Thymus (tissue), 14 donors: ENCODE measurements around the gene MTA3. TPM values are rescaled to one million over a fixed set of nuclear protein-coding genes. Genes with fewer than 3 reads are reported as not detected.

ENCODE experiments used
- DNase-seq, 9 donors: peaks; one replicate each; pipeline ENCODE4 v3.0.0-alpha.2; 2013; ENCODE audit warnings: low spot score in 9 of 9, low read depth in 6 of 9, missing footprints in 1 of 9
- H3K27ac ChIP-seq, 2 donors: one replicate each; pipeline ENCODE4 v1.5.1; 2013; ENCODE audit warnings: control low read depth in 1 of 2, low read depth in 1 of 2, low read length in 1 of 2, mild to moderate bottlenecking in 1 of 2, moderate library complexity in 1 of 2
- H3K27me3 ChIP-seq, 2 donors: one replicate each; pipeline ENCODE4 v1.5.1; 2013; ENCODE audit warnings: low read length in 1 of 2; ENCODE audit not compliant: control insufficient read depth in 2 of 2, insufficient read depth in 1 of 2
- H3K36me3 ChIP-seq, 2 donors: one replicate each; pipeline ENCODE4 v1.5.1; 2013; ENCODE audit warnings: low read length in 1 of 2, mild to moderate bottlenecking in 1 of 2, moderate library complexity in 1 of 2; ENCODE audit not compliant: control insufficient read depth in 2 of 2, insufficient read depth in 2 of 2
- H3K4me1 ChIP-seq, 2 donors: one replicate each; pipeline ENCODE4 v1.5.1; 2013; ENCODE audit warnings: low read length in 2 of 2; ENCODE audit not compliant: control insufficient read depth in 2 of 2, insufficient read depth in 2 of 2
- H3K4me3 ChIP-seq, 2 donors: one replicate each; pipeline ENCODE4 v1.5.1; 2013; ENCODE audit warnings: low read length in 2 of 2, control low read depth in 1 of 2, mild to moderate bottlenecking in 1 of 2
- H3K9me3 ChIP-seq, 2 donors: one replicate each; pipeline ENCODE4 v1.5.1; 2013; ENCODE audit warnings: low read length in 1 of 2, mild to moderate bottlenecking in 1 of 2; ENCODE audit not compliant: control insufficient read depth in 2 of 2, insufficient read depth in 1 of 2
- WGBS: extraction: QIAGEN DNeasy Blood & Tissue Kit; methylation state at CpG from one replicate; pipeline ENCODE4 v1.1.7; 2013; 5-methylcytosine and 5-hydroxymethylcytosine counted together
- long read RNA-seq, 10 donors: transcript quantifications; one replicate each; lab custom pipeline, GENCODE V29; 2026
- polyA plus RNA-seq: library from polyadenylated mRNA; stranded (reverse); fragments of 200-250 nt; gene quantifications from one replicate; pipeline ENCODE4 v1.2.3, GENCODE V29; 2013
- total RNA-seq: library from RNA; stranded (reverse); fragments of 120-200 nt; gene quantifications from one replicate; pipeline ENCODE4 v1.2.4, GENCODE V29; 2013
- donor health status: healthy.

MTA3 gene
- total RNA-seq, result 77.4 TPM
- polyA plus RNA-seq, result 64.9 TPM
- long read RNA-seq, donor 1, partial matches to known transcripts, result 0 of 5 reads
- long read RNA-seq, donor 1, other reads (novel, unspliced or antisense), result 0 of 5 reads
- long read RNA-seq, donor 2, transcript MTA3-215 (3 exons, 2,504 nt), result major isoform, 30 of 75 reads
- long read RNA-seq, donor 2, transcript MTA3-204 (14 exons, 2,041 nt), result minor isoform, 10 of 75 reads
- long read RNA-seq, donor 2, transcript MTA3-205 (14 exons, 2,202 nt), result minor isoform, 15 of 75 reads
- long read RNA-seq, donor 2, partial matches to known transcripts, result 12 of 75 reads
- long read RNA-seq, donor 2, other reads (novel, unspliced or antisense), result 7 of 75 reads
- long read RNA-seq, donor 3, transcript MTA3-215 (3 exons, 2,504 nt), result major isoform, 44 of 109 reads
- long read RNA-seq, donor 3, transcript MTA3-204 (14 exons, 2,041 nt), result minor isoform, 15 of 109 reads
- long read RNA-seq, donor 3, transcript MTA3-205 (14 exons, 2,202 nt), result minor isoform, 9 of 109 reads
- long read RNA-seq, donor 3, partial matches to known transcripts, result 38 of 109 reads
- long read RNA-seq, donor 3, other reads (novel, unspliced or antisense), result 0 of 109 reads
- long read RNA-seq, donor 4, transcript MTA3-215 (3 exons, 2,504 nt), result major isoform, 5 of 11 reads
- long read RNA-seq, donor 4, partial matches to known transcripts, result 0 of 11 reads
- long read RNA-seq, donor 4, other reads (novel, unspliced or antisense), result 0 of 11 reads
- long read RNA-seq, donor 5, transcript MTA3-215 (3 exons, 2,504 nt), result major isoform, 21 of 72 reads
- long read RNA-seq, donor 5, transcript MTA3-205 (14 exons, 2,202 nt), result minor isoform, 10 of 72 reads
- long read RNA-seq, donor 5, transcript MTA3-204 (14 exons, 2,041 nt), result minor isoform, 17 of 72 reads
- long read RNA-seq, donor 5, partial matches to known transcripts, result 22 of 72 reads
- long read RNA-seq, donor 5, other reads (novel, unspliced or antisense), result 0 of 72 reads
- long read RNA-seq, donor 6, transcript MTA3-204 (14 exons, 2,041 nt), result minor isoform, 10 of 41 reads
- long read RNA-seq, donor 6, transcript MTA3-215 (3 exons, 2,504 nt), result major isoform, 13 of 41 reads
- long read RNA-seq, donor 6, transcript MTA3-205 (14 exons, 2,202 nt), result minor isoform, 5 of 41 reads
- long read RNA-seq, donor 6, partial matches to known transcripts, result 11 of 41 reads
- long read RNA-seq, donor 6, other reads (novel, unspliced or antisense), result 0 of 41 reads
- long read RNA-seq, donor 7, transcript MTA3-215 (3 exons, 2,504 nt), result minor isoform, 10 of 69 reads
- long read RNA-seq, donor 7, transcript MTA3-205 (14 exons, 2,202 nt), result major isoform, 15 of 69 reads
- long read RNA-seq, donor 7, transcript MTA3-204 (14 exons, 2,041 nt), result major isoform, 15 of 69 reads
- long read RNA-seq, donor 7, partial matches to known transcripts, result 27 of 69 reads
- long read RNA-seq, donor 7, other reads (novel, unspliced or antisense), result 0 of 69 reads
- long read RNA-seq, donor 8, partial matches to known transcripts, result 0 of 8 reads
- long read RNA-seq, donor 8, other reads (novel, unspliced or antisense), result 0 of 8 reads
- long read RNA-seq, donor 9, transcript MTA3-205 (14 exons, 2,202 nt), result minor isoform, 8 of 30 reads
- long read RNA-seq, donor 9, transcript MTA3-215 (3 exons, 2,504 nt), result major isoform, 9 of 30 reads
- long read RNA-seq, donor 9, partial matches to known transcripts, result 10 of 30 reads
- long read RNA-seq, donor 9, other reads (novel, unspliced or antisense), result 0 of 30 reads
- long read RNA-seq, donor 10, transcript MTA3-215 (3 exons, 2,504 nt), result major isoform, 11 of 30 reads
- long read RNA-seq, donor 10, transcript MTA3-205 (14 exons, 2,202 nt), result minor isoform, 8 of 30 reads
- long read RNA-seq, donor 10, partial matches to known transcripts, result 6 of 30 reads
- long read RNA-seq, donor 10, other reads (novel, unspliced or antisense), result 0 of 30 reads

- peaks cover 9 to 31% of the 10 kb centered on the region in 2 donors for H3K36me3 ChIP-seq
- peak within 1 kb of the TSS; percentile 97 for H3K27ac ChIP-seq
- H3K4me1 ChIP-seq, result peaks cover 35 to 66% of the 10 kb centered on the region in 2 donors
- no peaks in the 10 kb centered on the region for H3K27me3 ChIP-seq
- DNase-seq, result peak in 6 of 9 donors; percentile 58 to 85 (median 67)
- 2% methylated on average over 67 of the region's 67 CpGs for WGBS
- H3K4me3 ChIP-seq, result peak within 1 kb of the TSS; percentile 77 to 94
- peaks cover 0 to 5% of the 10 kb centered on the region in 2 donors for H3K9me3 ChIP-seq
Observed at GRCh38 chr2:42568401-42569115, at the start of gene MTA3. MTA3 (plus strand) TSS chr2:42568632; CDS start chr2:42568746, 114 bp downstream.

- no peak for DNase-seq
- WGBS, result 97% methylated on average over 8 of the region's 8 CpGs
- H3K27ac ChIP-seq, result no peak overlapping the region
- H3K4me3 ChIP-seq, result no peak overlapping the region
- H3K27me3 ChIP-seq, result no peaks in the 10 kb centered on the region
- H3K4me1 ChIP-seq, result peaks cover 3 to 21% of the 10 kb centered on the region in 2 donors
- no peaks in the 10 kb centered on the region for H3K36me3 ChIP-seq
- H3K9me3 ChIP-seq, result peaks cover 0 to 6% of the 10 kb centered on the region in 2 donors
Observed at GRCh38 chr2:42519624-42520023, 48.8 kb upstream of the MTA3 start.

GRCh38 chr2:42522035-42522434 is 46.4 kb upstream of the MTA3 start:
- Histone ChIP-seq H3K27me3 (no peaks in the 10 kb centered on the region), H3K4me1 (peaks cover 3 to 21% of the 10 kb centered on the region in 2 donors), H3K9me3 (peaks cover 0 to 14% of the 10 kb centered on the region in 2 donors), H3K36me3 (no peaks in the 10 kb centered on the region), H3K4me3 (no peak overlapping the region), H3K27ac (no peak overlapping the region)
- WGBS, result 50% methylated on average over 2 of the region's 2 CpGs
- no peak for DNase-seq

GRCh38 chr2:42523341-42523740 is 45.1 kb upstream of the MTA3 start:
- Histone ChIP-seq H3K27me3 (no peaks in the 10 kb centered on the region), H3K36me3 (no peaks in the 10 kb centered on the region), H3K9me3 (peaks cover 0 to 14% of the 10 kb centered on the region in 2 donors), H3K4me3 (no peak overlapping the region), H3K4me1 (peaks cover 3 to 21% of the 10 kb centered on the region in 2 donors), H3K27ac (peak overlapping the region; percentile 6 to 72)
- WGBS, result 76% methylated on average over 13 of the region's 13 CpGs
- peak in 6 of 9 donors; percentile 29 to 76 (median 48) for DNase-seq

- Histone ChIP-seq H3K4me3 (no peak overlapping the region), H3K27me3 (no peaks in the 10 kb centered on the region), H3K4me1 (no peaks in the 10 kb centered on the region), H3K27ac (no peak overlapping the region), H3K9me3 (no peaks in the 10 kb centered on the region), H3K36me3 (no peaks in the 10 kb centered on the region)
- DNase-seq, result no peak
- 96% methylated on average over 4 of the region's 4 CpGs for WGBS
Observed at GRCh38 chr2:42532397-42532796, 36.0 kb upstream of the MTA3 start.

DNA sequence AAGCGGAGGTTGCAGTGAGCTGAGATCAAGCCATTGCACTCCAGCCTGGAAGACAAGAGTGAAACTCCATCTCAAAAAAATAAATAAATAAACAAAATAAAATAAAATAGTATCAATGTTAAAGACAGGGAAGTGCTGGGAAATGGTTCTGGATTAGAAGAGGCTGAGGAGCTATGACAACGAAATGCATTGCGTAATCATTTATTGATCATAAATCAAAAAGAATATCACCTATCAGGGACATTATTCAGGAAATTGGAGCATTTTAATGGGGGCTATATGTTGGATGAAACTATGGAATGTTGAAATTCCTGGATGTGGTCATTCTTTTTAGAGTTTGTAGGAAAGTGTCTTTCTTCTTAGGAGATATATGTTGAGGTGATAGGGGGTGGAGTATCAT is 30.9 kb upstream of the MTA3 start:
- Histone ChIP-seq H3K9me3 (no peaks in the 10 kb centered on the region), H3K4me1 (peaks cover 0 to 6% of the 10 kb centered on the region in 2 donors), H3K27ac (no peak overlapping the region), H3K36me3 (no peaks in the 10 kb centered on the region), H3K4me3 (no peak overlapping the region), H3K27me3 (no peaks in the 10 kb centered on the region)
- WGBS, result 98% methylated on average over 3 of the region's 3 CpGs
- DNase-seq, result no peak

GRCh38 chr2:42542871-42543270 is 25.6 kb upstream of the MTA3 start:
- 97% methylated on average over 4 of the region's 4 CpGs for WGBS
- Histone ChIP-seq H3K27ac (no peak overlapping the region), H3K4me1 (peaks cover 9 to 21% of the 10 kb centered on the region in 2 donors), H3K4me3 (no peak overlapping the region), H3K36me3 (no peaks in the 10 kb centered on the region), H3K27me3 (no peaks in the 10 kb centered on the region), H3K9me3 (no peaks in the 10 kb centered on the region)
- no peak for DNase-seq
